Glomerular visceral epithelial cell (primary cell): ENCODE measurements around the gene RUNX3.
A peak's percentile ranks its signal among the peaks of the same experiment; 100 is the strongest.

ENCODE experiments used
- DNase-seq: peaks from one replicate; pipeline ENCODE4 v3.0.0-alpha.2; 2016; ENCODE audit errors: extremely low spot score

RUNX3 gene

GRCh38 chr1:24865587-24865986, 64.5 kb downstream of the RUNX3 start:
- no peak for DNase-seq

GRCh38 chr1:24865168-24865567, 64.9 kb downstream of the RUNX3 start:
- no peak for DNase-seq

GRCh38 chr1:24864370-24864777, 65.7 kb downstream of the RUNX3 start:
- DNase-seq: no peak

GRCh38 chr1:24862775-24863483, 67.1 kb downstream of the RUNX3 start:
- DNase-seq: no peak

GRCh38 chr1:24861821-24862727, 68.0 kb downstream of the RUNX3 start:
- no peak for DNase-seq

- no peak for DNase-seq
Measured at GRCh38 chr1:24860841-24861240, 69.2 kb downstream of the RUNX3 start.

GRCh38 chr1:24859063-24860010, 70.7 kb downstream of the RUNX3 start:
- DNase-seq: no peak

- DNase-seq: no peak
Measured at GRCh38 chr1:24858277-24858676, 71.8 kb downstream of the RUNX3 start.

- no peak for DNase-seq
Measured at GRCh38 chr1:24857507-24858133, 72.5 kb downstream of the RUNX3 start.

GRCh38 chr1:24856787-24857506, 73.1 kb downstream of the RUNX3 start:
- DNase-seq: no peak

GRCh38 chr1:24855474-24855873, 74.6 kb downstream of the RUNX3 start:
- no peak for DNase-seq

GRCh38 chr1:24853649-24854048, 76.4 kb downstream of the RUNX3 start:
- no peak for DNase-seq

GRCh38 chr1:24850328-24850920, 79.7 kb downstream of the RUNX3 start:
- DNase-seq: peak; percentile 29

GRCh38 chr1:24849672-24850295, 80.3 kb downstream of the RUNX3 start:
- no peak for DNase-seq
